Measurements from ENCODE around the gene ARHGEF7.
"Not testable (repeated sequence)": the region's sequence is repeated elsewhere in the genome, so short reads cannot be mapped to it uniquely, and the experiment has no call there.

ARHGEF7 gene

GRCh38 chr13:111171112-111171511, 56.0 kb downstream of the ARHGEF7 start:
- no peak for DNase-seq (ENCODE audit: low spot score)

- DNase-seq (ENCODE audit: low spot score) = no peak
Measured at GRCh38 chr13:111171629-111172028, 56.5 kb downstream of the ARHGEF7 start.

- no peak for DNase-seq (ENCODE audit: low spot score)
Measured at GRCh38 chr13:111174377-111175114, 59.4 kb downstream of the ARHGEF7 start.

- DNase-seq (ENCODE audit: low spot score) = no peak
Measured at GRCh38 chr13:111175372-111175771, 60.3 kb downstream of the ARHGEF7 start.

- no peak for DNase-seq (ENCODE audit: low spot score)
Measured at GRCh38 chr13:111175935-111176334, 60.8 kb downstream of the ARHGEF7 start.

- DNase-seq (ENCODE audit: low spot score) = no peak
Measured at GRCh38 chr13:111176421-111176820, 61.3 kb downstream of the ARHGEF7 start.

GRCh38 chr13:111177081-111177711, 62.1 kb downstream of the ARHGEF7 start:
- DNase-seq (ENCODE audit: low spot score) = no peak

GRCh38 chr13:111177921-111178320, 62.8 kb downstream of the ARHGEF7 start:
- no peak for DNase-seq (ENCODE audit: low spot score)

GRCh38 chr13:111178402-111178801, 63.3 kb downstream of the ARHGEF7 start:
- DNase-seq (ENCODE audit: low spot score) = no peak

- no peak for DNase-seq (ENCODE audit: low spot score)
Measured at GRCh38 chr13:111179908-111180760, 65.0 kb downstream of the ARHGEF7 start.

GRCh38 chr13:111181977-111182376, 66.9 kb downstream of the ARHGEF7 start:
- no peak for DNase-seq (ENCODE audit: low spot score)

- no peak for DNase-seq (ENCODE audit: low spot score)
Measured at GRCh38 chr13:111183087-111183645, 68.1 kb downstream of the ARHGEF7 start.

GRCh38 chr13:111183959-111184358, 68.8 kb downstream of the ARHGEF7 start:
- DNase-seq (ENCODE audit: low spot score) = no peak

- DNase-seq (ENCODE audit: low spot score) = peak; percentile 26
Measured at GRCh38 chr13:111184458-111185401, 69.6 kb downstream of the ARHGEF7 start.

- no peak for DNase-seq (ENCODE audit: low spot score)
Measured at GRCh38 chr13:111186305-111186935, 71.3 kb downstream of the ARHGEF7 start.

GRCh38 chr13:111187960-111188541, 72.9 kb downstream of the ARHGEF7 start:
- DNase-seq (ENCODE audit: low spot score) = peak; percentile 13

- not testable (repeated sequence) for DNase-seq (ENCODE audit: low spot score)
Measured at GRCh38 chr13:111189064-111189505, 74.0 kb downstream of the ARHGEF7 start.

- not testable (repeated sequence) for DNase-seq (ENCODE audit: low spot score)
Measured at GRCh38 chr13:111189516-111189915, 74.4 kb downstream of the ARHGEF7 start.

GRCh38 chr13:111193223-111193622, 78.1 kb downstream of the ARHGEF7 start:
- DNase-seq (ENCODE audit: low spot score) = not testable (repeated sequence)

GRCh38 chr13:111194651-111195050, 79.5 kb downstream of the ARHGEF7 start:
- not testable (repeated sequence) for DNase-seq (ENCODE audit: low spot score)
